Skeletal muscle tissue (tissue), 4 donors: Measurements from ENCODE around the gene CD84. TPM values are rescaled to one million over a fixed set of nuclear protein-coding genes. Genes with fewer than 3 reads are reported as not detected.
"Not testable (repeated sequence)": the region's sequence is repeated elsewhere in the genome, so short reads cannot be mapped to it uniquely, and the experiment has no call there.

Experiments
- H3K27ac ChIP-seq: one replicate; pipeline ENCODE4 v1.7.0; 2013; ENCODE audit warnings: mild to moderate bottlenecking, low read depth, low read length, inconsistent platforms
- H3K27me3 ChIP-seq, 3 donors: one replicate each; pipeline ENCODE4 v1.7.0; 2013; ENCODE audit warnings: low read length in 3 of 3; ENCODE audit not compliant: control insufficient read depth in 3 of 3, insufficient read depth in 3 of 3
- H3K36me3 ChIP-seq, 3 donors: one replicate each; pipeline ENCODE4 v1.7.0; 2013; ENCODE audit warnings: low read length in 3 of 3; ENCODE audit not compliant: control insufficient read depth in 3 of 3, insufficient read depth in 3 of 3
- H3K4me1 ChIP-seq, 3 donors: one replicate each; pipeline ENCODE4 v1.7.0; 2013; ENCODE audit warnings: low read length in 3 of 3, mild to moderate bottlenecking in 3 of 3; ENCODE audit not compliant: control insufficient read depth in 3 of 3, insufficient read depth in 3 of 3
- H3K4me3 ChIP-seq, 3 donors: one replicate each; pipeline ENCODE4 v1.7.0; 2013; ENCODE audit warnings: low read length in 3 of 3
- H3K9ac ChIP-seq, 3 donors: one replicate each; pipeline ENCODE4 v1.7.0; 2013; ENCODE audit warnings: low read length in 3 of 3, mild to moderate bottlenecking in 3 of 3, moderate library complexity in 2 of 3, low read depth in 1 of 3
- H3K9me3 ChIP-seq, 3 donors: one replicate each; pipeline ENCODE4 v1.7.0; 2013; ENCODE audit warnings: low read length in 3 of 3; ENCODE audit not compliant: control insufficient read depth in 3 of 3
- total RNA-seq: library from RNA; depleted of rRNA; stranded (reverse); fragments of >200 nt; gene quantifications from one replicate; pipeline ENCODE4 v1.2.3, GENCODE V29; 2014
- donor health status: Osteomylitis.

The CD84 gene
- total RNA-seq, 1 donor from 2014 or later = 3.1 TPM

DNA sequence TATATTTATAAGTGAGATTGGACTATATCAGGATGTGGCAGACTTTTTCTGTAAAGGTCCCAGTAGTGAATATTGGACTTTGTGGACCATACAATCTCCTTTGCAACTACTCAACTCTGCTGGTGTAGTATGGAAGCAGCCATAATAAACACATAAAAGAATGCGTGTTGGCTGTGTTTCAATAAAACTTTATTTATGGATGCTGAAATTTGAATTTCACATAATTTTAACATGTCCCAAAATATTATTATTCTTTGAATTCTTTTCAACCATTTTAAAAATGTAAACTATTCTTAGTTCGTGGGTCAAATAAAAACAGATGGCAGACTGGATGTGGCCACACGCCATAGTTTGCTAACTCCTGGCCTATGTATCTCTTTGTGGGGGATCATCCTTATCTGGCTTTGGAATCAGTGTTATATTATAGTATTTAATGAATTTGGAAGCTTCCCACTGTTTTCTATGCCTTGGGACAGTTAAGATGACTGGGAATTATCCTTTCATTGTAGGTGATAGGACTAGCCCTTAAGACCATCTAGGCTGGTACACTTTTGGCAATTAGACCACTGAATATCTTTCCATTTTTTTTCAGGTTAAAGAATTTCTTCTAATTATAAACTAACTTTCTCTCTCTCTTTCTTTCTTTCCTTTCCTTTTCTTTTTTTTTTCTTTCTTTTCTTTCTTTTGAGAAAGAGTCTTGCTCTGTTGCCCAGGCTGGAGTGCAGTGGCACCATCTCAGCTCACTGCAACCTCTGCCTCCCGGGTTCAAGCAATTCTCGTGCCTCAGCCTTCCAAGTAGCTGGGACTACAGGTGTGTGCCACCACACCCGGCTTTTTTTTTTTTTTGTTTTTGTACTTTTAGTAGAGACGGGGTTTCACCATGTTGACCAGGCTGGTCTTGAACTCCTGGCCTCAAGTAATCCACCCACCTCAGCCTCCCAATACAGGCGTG is 41.3 kb downstream of the CD84 start:
- Histone ChIP-seq H3K27ac (no peak overlapping the region), H3K4me1 (no peaks in the 10 kb centered on the region), H3K9ac (no peak overlapping the region), H3K27me3 (no peaks in the 10 kb centered on the region), H3K36me3 (no peaks in the 10 kb centered on the region), H3K9me3 (peaks cover 0 to 6% (median 0%) of the 10 kb centered on the region in 3 donors), H3K4me3 (no peak overlapping the region)

DNA sequence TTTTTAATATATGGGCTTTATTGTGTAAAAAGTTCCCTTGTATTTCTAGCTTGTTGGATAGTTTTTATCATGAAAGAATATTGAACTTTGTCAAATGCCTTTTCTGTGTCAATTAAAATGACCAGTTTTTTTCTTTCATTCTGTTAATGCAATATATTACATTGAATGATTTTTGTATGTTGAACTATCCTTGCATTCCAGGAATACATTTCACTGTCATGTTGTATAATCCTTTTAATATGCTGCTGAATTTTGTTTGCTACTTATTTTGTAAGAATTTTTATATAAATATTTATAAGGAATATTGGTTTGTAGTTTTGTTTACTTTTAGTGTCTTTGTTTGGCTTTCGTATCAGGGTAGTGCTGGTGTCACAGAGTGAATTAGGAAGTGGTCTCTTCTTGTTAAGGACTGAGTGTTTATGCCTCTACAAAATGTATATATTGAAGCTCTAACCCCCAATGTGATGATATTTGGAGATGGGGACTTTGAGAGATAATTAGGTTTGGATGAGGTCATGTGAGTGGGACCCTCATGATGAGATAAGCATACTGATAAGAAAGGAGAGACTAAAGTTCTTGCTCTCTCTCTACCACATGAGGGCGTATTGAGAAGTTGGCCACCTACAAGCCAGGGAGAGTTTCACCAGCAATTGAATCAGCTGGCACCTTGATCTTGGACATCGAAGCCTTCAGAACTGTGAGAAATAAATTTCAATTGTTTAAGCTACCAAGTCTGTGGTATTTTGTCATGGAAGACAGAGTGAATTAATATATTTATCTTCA is 44.3 kb downstream of the CD84 start:
- no peak overlapping the region for H3K27ac ChIP-seq
- H3K36me3 ChIP-seq = no peaks in the 10 kb centered on the region
- H3K9ac ChIP-seq = no peak overlapping the region
- H3K4me1 ChIP-seq = no peaks in the 10 kb centered on the region
- peaks cover 0 to 6% (median 0%) of the 10 kb centered on the region in 3 donors for H3K9me3 ChIP-seq
- no peaks in the 10 kb centered on the region for H3K27me3 ChIP-seq
- peak overlapping the region in 1 of 3 donors; percentile 14 for H3K4me3 ChIP-seq

DNA sequence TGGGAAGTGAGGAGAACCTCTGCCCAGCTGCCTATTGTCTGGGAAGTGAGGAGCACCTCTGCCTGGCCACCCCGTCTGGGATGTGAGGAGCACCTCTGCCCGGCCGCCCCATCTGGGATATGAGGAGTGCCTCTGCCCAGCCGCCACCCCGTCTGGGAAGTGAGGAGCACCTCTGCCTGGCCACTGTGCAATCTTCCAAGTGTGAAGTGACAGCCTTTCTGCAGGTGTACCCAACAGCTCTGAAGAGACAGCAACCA is 46.8 kb downstream of the CD84 start:
- not testable (repeated sequence) for H3K27me3 ChIP-seq, H3K9ac ChIP-seq, H3K4me1 ChIP-seq, H3K27ac ChIP-seq, H3K4me3 ChIP-seq, H3K36me3 ChIP-seq, H3K9me3 ChIP-seq

- H3K36me3 ChIP-seq, H3K9me3 ChIP-seq, H3K4me1 ChIP-seq, H3K4me3 ChIP-seq, H3K27me3 ChIP-seq, H3K27ac ChIP-seq, H3K9ac ChIP-seq: not testable (repeated sequence)
Measured at GRCh38 chr1:160531809-160532556, 47.3 kb downstream of the CD84 start.

DNA sequence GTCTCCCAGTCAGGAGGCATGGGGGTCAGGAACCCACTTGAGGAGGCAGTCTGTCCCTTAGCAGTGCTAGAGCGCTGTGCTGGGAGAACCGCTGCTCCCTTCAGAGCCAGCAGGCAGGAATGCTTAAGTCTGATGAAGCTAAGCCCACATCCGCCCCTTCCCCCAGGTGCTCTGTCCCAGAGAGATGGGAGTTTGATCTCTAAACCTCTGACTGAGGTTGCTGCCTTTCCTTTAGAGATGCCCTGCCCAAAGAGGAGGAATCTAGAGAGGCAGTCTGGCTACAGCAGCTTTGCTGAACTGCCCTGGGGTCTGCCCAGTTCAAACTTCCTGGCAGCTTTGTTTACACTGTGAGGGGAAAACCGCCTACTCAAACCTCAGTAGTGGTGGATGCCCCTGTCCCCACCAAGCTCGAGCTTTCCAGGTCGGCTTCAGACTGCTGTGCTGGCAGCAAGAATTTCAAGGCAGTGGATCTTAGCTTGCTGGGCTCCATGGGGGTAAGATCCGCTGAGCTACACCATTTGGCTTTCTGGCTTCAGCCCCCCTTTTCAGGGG is 49.8 kb downstream of the CD84 start:
- not testable (repeated sequence) for H3K9ac ChIP-seq, H3K9me3 ChIP-seq, H3K27me3 ChIP-seq, H3K27ac ChIP-seq, H3K36me3 ChIP-seq, H3K4me3 ChIP-seq, H3K4me1 ChIP-seq

DNA sequence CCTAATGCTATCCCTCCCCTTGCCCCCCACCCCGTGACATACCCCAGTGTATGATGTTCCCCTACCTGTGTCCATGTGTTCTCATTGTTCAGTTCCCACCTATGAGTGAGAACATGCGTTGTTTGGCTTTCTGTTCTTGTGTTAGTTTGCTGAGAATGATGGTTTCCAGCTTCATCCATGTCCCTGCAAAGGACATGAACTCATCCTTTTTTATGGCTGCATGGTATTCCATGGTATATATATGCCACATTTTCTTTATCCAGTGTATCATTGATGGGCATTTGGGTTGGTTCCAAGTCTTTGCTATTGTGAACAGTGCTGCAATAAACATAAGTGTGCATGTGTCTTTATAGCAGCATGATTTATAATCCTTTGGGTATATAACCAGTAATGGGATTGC is 55.5 kb downstream of the CD84 start:
- not testable (repeated sequence) for H3K27ac ChIP-seq, H3K9ac ChIP-seq, H3K9me3 ChIP-seq, H3K4me3 ChIP-seq, H3K27me3 ChIP-seq, H3K36me3 ChIP-seq, H3K4me1 ChIP-seq

DNA sequence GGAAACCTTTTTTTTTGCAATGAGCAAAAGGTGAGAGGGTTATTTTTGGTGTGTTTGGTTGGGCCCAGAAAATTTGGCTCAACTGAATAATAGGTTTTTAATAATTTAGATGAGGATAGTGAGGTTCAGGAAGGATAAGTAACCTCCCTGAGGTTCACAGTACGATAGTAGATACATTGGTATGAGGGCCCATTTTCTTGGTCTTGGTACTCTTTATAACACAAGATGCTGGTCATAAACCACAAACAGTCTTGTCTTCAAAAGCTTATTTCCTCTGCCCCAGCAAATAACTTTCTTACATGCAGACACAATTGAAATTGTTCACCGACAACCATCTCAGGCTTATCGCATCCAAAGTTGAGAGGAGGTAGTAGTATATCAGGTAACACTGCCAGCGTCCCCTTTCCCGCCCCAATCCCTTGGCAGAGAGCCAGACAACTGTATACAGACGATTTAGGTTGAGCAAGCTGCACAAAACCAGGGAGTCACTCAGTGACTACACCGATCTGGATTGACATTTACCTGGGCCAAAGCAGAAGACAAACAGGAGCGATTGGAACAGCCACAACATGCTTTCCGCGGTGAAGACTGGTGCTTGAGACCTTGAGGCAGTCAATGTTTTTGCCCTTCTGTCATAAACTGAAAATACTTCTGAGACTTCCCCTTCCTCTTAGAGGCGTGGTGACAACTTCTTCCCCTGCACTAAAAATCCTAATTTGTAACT is 56.5 kb downstream of the CD84 start, which contains the start of gene SLAMF6:
Gene SLAMF6 (minus strand): TSS at position 634 of the 724 bp plus-strand sequence. CDS start 63 bp downstream, at position 571.
- Histone ChIP-seq H3K36me3 (no peaks in the 10 kb centered on the region), H3K27me3 (no peaks in the 10 kb centered on the region), H3K4me1 (no peaks in the 10 kb centered on the region), H3K9me3 (peaks cover 0 to 4% (median 0%) of the 10 kb centered on the region in 3 donors), H3K4me3 (no peak within 1 kb of the TSS), H3K27ac (no peak within 1 kb of the TSS), H3K9ac (no peak within 1 kb of the TSS)

DNA sequence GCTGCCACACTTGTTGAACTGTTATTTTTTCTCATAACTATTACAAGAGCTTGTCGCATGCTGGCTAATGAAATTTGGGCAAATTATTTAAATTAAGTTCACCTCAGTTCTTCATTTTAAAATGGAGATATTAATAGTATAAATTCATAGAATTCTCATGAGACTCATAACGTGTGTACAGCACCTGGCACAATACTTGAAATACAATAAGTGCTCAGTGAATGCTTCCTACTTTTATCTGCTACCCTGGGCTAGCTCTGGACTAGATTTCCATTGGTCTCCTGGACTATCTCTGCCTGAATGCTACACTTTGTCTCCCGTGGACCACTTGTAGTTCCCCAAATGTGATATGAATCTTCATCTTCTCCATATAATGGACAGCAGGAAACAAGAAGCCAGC is 57.2 kb downstream of the CD84 start:
- Histone ChIP-seq H3K9ac (no peak overlapping the region), H3K27me3 (no peaks in the 10 kb centered on the region), H3K36me3 (no peaks in the 10 kb centered on the region), H3K9me3 (peaks cover 0 to 4% (median 2%) of the 10 kb centered on the region in 3 donors), H3K4me1 (no peaks in the 10 kb centered on the region), H3K4me3 (no peak overlapping the region), H3K27ac (no peak overlapping the region)

DNA sequence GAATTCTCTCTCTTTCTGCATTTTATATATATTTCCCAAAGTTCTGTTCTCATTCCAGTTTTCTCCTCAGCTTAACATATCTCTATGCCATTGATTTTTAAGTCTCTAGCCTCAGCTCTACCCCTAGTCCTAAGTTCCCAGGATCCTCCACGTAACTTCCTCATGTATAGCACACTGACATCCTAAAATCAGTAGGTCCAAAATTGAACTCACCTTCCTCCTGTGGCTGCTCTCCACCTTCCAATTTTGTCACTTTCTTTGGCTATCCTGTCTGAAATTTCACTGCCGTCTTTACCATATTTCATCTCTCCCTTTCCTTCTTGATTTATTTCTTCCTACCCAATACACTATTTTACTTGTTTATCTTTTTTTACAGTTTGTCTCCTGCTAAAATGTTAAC is 57.7 kb downstream of the CD84 start:
- Histone ChIP-seq H3K4me1 (no peaks in the 10 kb centered on the region), H3K36me3 (no peaks in the 10 kb centered on the region), H3K9me3 (peaks cover 0 to 4% (median 2%) of the 10 kb centered on the region in 3 donors), H3K27ac (no peak overlapping the region), H3K27me3 (no peaks in the 10 kb centered on the region), H3K9ac (no peak overlapping the region), H3K4me3 (no peak overlapping the region)
